HG03469 (cell line): ENCODE measurements around the gene RNF130.
"Not testable (repeated sequence)": the region's sequence is repeated elsewhere in the genome, so short reads cannot be mapped to it uniquely, and the experiment has no call there.

Source experiments
- ATAC-seq: cut with Tn5 transposase; IDR thresholded peaks from one replicate; pipeline ENCODE4 v1.9.1; 2021; ENCODE audit warnings: mild to moderate bottlenecking, moderate library complexity, moderate number of reproducible peaks; ENCODE audit not compliant: unreplicated experiment

The RNF130 gene

DNA sequence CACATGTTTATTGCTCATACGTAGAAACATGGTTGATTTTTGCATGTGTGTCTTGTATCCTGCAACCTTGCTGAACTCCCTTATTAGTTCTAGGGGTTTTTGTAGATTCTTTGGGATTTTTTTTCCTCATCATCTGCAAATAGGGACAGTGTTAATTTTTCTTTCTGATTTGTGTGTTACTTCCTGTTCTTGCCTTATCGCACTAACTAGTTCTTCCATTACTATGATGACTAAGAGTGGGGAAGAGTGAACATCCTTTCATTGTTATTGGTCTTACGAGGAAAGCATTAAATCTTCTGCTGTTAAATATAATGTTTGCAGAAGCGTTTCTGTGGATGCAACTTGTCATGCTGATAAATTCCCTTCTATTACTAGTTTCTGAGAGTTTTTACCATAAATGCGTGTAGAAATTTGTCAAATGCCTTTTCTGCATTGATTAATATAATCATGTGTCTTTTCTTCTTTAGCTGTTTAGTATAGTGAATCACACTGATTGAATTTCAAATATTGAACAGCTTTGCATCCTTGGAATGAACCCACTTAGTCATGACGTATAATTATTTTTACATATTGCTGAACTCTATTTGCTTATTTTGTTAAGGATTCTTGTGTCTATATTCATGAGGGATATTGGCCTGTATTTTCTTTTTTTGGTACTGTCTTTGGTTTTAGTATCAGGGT is 32.1 kb upstream of the RNF130 start:
- ATAC-seq: no peak

DNA sequence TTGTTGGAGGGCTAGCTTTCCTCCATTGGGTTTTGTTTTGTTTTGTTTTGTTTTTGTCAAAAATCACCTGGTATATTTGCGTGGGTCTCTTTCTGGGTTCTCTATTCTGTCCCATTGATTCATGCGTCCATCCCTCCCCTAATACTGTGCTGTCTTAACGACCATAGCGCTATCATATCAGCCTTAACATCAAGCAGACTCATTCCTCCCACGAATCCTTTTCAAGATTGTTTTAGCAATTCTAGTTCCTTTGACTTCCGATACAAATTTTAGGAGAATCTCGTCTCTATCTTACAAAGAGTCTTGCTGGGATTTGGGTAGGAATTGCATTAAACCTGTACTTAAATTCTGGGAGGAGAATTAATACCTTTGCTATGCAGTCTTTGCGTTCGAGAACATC is 31.1 kb upstream of the RNF130 start:
- no peak for ATAC-seq

DNA sequence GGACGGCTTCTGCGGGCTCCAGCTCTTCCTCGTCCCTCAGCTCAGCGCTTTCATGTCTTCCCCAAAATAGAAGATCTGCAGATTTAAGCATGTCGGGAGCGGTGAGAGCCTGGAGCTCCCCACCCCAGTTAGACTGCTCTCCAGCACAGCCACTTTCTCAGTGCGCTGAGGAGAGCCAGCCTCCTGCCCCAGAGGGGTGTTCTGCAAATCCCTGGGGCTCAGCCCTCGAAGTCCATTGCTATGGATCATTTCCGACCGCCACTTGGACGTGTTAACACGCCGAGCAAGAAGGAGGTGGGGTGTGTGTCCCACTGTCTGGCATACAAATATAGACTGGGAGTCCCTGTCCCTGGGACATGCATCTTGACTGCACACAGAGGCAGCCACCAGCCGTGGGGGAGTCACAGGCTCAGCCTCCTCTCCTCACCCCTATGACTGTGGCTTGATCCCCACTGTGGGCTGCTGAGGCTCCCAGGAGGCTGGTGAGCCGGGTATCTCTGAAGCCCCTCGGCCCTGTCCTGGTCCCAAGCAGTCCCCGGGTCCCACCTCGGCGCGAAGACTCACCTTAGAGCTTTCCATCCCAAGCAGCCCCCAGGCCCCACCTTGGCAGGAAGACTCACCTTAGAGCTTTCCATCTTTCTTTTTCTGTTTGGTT is 30.0 kb upstream of the RNF130 start:
- no peak for ATAC-seq

DNA sequence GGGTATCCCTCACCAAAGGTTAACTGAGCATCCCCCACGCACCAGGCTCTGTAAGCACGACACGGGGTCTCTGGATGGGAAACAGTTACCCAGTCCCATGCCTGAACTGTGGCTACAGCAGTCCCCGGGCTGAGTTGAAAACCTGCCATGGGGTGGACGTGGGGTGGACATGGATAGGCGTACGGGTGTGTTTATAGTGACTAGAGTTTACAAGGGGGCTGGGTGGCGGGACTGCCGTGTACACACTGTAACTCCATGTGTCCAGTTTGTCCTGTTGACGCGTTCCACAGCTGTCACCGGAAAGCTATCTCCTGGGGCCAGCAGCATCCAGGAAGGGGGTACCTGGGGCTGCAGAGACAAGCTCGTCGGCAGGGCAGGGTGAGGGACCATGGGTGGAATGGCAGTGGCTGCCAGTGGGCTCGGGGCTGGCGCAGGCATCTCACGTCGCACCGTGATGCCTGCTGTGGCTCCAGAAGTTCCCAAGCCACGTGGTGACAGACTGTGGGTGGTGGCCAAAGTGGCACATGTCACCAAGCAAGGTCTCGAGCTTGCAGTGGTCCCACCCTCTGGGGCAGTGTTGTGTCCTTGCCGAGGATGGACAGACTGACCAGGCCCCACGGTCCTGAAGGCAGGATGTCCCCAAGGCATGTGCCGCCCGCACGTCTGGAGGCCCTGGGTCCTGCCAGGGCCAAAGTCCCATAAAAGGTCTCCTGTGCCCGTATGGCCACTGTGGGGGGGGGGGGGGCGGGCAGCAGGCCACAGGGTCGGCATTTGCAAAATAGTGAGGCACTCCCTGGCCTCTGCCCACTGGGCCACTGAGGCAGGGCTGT is 29.3 kb upstream of the RNF130 start:
- no peak for ATAC-seq

DNA sequence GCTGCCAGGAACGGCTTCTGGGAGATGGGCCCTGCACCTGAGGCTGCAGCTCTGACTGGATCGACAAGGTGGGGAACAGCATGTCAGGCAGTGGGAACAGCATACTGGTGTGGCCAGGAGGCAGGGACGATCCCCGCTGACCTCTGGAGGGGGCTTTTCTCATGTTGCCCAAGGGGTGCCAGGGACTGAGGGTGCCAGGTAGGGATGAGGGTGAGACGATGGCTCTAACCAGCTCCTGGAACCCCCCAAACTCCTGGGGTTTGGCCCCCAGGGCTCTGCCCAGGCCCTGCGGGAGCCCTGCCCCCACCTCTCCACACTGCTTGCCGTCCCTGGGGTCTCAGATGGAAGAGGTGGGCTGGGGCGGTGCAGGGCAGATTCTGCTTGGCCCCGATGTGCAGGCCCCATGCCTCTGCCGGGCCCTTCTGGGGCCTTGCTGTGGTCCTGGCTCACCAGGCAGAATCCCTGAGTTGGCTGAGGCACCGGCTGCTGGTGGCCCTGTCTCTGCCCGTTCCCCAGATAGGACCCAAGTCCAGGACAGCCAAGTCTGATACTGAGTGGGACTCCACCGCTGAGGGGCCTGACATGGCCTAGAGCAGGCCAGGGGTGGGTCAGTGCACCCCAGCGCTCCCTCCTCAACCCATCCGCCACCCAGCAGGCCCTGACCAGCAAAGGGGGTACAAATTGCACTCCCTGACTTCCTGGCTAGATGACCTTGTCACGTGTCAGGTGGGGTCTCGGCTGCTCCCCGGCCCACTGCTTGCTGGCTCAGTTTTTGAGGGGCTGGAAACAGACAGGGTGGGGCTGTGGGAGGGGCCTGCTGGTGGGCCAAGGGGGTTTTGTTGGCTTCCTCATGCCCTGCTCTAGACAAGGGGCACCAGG is 28.4 kb upstream of the RNF130 start:
- no peak for ATAC-seq

DNA sequence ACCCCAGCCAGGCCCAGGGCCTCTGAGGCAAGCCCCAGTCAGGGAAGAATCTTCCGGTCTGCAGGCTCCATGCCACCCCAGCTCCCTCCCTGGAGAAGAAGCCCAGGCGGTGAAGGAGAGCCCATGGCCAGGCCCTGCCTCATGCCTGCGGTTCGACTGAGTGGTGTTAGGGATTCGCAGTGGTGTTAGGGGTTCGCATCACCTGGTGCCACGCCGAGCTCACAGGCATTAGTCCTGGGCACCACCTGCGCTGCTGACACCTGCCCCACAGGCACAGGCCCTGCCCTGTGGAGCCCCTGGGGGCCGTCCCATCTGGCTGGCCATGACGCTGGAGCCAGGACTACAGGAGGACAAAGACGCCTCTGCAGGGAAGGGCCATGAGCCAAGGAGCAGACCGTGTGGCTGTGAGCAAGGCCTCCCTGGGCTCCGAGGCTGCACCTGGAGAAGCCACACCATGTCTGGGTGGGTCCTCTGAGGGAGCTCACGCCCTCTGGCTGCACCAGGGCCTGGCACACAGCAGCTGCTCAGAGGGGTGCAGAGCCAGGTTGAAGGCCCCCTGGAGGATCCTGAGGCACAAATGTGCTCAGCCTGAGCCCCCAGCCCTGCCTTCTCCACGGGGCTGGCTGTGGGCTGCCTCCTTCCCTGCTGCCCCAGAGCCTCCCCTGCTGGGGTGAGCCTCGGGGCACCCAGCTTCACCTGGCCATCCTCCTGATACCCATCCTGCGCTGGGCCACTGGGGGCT is 27.6 kb upstream of the RNF130 start:
- no peak for ATAC-seq

DNA sequence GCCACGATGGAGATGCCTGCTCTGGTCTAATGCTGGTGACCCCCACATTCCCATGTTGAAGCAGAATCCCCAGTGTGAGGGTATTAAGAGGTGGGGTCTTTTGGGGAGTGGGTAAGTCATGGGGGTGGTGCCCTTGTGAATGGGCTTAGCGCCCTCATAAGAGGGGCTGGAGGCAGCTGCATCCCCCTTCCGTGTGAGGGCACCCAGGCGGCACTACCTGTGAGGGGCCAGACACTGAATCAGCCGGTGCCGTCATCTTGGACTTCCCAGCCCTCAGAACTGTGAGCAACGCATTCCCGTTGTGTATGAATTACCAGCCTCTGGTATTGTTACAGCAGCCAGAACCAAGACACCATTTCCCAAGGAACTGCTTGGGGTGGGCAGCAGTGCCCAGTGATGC is 27.0 kb upstream of the RNF130 start:
- no peak for ATAC-seq

DNA sequence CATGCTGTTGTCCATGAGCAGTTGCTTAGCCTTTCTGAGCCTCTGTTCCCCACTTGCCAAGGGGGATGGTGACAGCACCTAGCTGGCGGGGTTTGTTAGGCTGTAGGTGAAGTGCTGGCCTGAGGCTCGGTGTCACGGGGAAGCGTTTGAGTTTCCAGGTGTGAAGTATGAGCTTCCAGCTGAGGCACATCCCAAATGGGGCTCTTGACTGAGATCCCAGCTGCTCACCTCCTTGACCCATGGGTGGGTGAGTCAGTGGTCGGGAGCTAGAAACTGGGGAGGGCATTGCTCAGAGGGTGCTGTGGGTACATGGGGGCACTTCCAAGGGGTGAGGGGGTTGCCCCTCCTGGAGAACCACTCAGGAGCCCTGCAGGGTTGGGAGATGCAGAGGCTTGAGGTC is 26.4 kb upstream of the RNF130 start:
- ATAC-seq: no peak

DNA sequence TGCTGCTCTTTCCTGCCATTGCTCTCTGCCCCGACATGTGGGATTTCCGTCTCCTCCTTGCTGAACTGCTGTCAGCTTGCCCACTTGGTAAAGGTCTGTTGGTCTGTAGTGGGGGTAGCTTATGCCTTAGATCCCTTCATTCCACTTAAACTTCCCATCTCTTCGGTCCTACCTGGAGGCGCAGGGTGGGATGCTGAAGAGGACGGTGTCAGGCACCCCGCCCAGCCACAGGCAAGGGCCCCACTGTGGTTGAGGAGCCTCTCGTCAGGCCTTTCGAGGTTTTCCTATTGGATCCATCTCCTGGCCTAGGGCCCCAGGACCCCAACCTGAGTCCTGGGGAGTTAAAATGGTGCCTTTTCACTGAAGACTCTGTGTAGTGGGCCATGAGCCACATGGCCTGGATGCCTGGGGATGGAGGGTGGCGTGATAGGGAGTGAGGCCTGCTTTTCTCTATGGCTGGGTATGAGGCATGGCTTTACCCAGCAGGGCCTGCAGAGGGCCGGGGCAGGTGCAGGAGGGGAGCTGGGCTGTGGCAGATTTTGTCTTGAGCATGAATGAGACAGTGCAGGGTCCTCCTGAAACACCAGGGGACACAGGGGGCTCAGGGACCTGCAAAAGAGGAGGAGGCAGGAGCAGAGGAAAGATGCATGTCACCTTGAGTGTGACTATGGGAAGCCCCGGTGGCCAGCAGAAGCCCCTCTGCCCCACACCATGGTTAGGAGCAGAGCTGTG is 25.8 kb upstream of the RNF130 start:
- no peak for ATAC-seq

DNA sequence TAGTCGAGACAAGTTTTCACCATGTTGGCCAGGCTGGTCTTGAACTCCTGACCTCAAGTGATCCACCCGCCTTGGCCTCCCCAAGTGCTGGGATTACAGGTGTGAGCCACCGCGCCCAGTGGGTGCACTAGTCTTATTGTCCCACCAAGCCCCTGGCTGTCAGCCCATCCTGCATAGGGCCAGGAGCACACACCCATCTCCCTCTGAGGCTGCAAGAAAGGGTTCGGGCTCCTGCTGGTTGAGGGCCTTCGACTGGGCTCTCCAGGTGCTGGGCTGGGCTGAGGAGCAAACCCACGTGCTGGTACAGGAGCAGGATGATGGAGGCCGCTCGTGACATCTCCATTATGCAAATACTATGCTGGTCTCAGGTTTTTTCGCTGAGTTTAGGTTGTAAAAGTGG is 25.1 kb upstream of the RNF130 start:
- ATAC-seq: no peak

DNA sequence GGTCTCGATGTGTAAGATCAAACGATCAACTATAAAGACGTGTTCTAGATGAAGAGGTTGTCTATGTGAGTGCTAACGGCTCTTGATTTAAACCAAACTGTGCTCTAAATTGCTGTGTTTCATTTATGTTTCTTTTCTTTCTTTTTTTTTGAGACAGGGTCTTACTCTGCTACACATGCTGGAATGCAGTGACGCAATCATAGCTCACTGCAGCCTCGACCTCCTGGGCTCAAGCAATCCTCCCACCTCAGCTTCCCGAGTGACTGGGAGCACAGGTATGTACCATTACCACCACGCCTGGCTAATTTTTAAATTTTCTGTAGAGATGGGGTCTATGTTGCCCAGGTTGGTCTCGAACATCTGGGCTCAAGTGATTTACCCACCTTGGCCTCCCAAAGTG is 24.0 kb upstream of the RNF130 start:
- ATAC-seq: no peak

DNA sequence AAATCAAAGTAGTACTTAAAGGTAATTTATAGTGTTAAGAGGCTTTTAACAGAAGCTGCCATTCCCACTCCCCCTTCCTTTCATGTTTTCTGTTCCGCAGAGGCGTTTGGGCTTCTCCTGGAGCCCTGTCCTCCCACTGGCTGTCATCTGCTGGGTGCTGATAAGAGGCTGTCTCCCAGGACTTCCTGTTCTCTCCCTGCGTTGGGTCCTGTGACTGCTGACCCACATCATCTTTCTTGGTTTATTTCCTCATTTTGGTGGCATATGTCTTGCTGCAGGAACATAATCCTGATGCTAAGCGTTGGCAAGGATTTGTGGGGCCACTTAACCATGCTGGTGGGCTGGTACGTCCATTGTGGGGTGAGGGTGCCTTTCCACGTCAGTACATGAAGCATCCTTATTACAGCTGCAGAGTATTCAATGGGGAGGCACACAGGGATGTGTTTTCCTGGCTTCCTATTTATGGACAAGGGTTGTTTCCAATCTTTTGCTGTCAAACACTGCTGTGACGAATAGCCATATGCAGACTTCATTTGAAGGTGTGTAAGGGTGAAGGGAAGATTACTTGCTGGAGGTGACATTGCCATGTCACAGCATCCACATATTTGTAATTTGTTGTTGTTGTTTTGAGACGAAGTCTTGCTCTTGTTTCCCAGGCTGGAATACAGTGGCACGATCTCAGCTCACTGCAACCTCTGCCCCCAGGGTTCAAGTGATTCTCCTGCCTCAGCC is 22.3 kb upstream of the RNF130 start:
- ATAC-seq: no peak

DNA sequence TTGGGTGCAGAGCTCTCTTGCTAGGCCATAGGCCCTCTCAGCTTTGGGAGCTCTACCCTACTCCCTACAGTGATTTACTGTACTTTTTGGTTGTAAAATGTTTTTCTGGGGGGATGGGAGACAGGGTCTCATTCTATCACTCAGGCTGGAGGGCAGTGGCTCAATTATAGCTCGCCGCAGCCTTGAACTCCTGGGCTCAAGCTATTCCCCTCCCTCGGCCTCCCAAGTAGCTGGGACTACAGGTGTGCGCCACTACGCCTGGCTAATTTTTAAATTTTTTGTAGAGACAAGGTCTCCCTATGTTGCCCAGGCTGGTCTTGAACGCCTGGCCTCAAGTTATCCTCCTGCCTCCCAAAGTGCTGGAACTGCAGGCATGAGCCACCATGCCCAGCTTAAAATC is 21.7 kb upstream of the RNF130 start:
- ATAC-seq: no peak

DNA sequence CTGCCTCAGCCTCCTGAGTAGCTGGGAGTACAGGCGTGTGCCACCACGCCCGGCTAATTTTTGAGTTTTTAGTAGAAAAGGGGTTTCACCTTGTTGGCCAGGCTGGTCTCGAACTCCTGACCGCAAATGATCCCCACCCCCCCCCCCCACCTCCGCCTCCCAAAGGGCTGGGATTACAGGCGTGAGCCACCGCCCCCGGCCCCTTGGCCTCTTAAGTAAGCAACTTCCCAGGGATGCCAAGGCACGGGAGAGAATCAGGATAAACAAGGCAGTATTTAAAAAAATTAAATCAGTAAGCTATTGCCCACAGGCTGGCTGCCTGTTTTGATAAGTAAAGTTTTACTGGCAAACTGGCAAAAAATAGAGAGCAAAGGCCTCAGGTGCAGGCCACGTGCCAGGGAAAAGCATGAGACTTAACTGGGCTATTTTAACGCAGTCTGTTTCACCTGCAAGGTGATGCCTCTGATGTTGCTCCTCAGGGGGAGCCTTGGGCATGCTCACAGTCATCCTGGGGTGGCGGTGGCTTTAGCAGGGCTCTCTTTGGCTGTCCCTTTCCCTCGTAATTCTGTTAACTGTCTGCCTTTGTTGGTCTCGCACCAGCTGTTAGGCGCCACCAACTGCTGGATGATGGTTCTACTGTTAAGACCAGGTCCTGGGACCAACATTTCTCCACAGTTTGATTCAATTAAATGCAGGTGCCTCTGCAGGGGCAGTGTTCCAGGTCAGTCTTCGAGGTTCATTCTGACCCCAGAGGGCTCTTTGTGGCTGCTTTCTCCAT is 19.4 kb upstream of the RNF130 start:
- ATAC-seq: no peak

DNA sequence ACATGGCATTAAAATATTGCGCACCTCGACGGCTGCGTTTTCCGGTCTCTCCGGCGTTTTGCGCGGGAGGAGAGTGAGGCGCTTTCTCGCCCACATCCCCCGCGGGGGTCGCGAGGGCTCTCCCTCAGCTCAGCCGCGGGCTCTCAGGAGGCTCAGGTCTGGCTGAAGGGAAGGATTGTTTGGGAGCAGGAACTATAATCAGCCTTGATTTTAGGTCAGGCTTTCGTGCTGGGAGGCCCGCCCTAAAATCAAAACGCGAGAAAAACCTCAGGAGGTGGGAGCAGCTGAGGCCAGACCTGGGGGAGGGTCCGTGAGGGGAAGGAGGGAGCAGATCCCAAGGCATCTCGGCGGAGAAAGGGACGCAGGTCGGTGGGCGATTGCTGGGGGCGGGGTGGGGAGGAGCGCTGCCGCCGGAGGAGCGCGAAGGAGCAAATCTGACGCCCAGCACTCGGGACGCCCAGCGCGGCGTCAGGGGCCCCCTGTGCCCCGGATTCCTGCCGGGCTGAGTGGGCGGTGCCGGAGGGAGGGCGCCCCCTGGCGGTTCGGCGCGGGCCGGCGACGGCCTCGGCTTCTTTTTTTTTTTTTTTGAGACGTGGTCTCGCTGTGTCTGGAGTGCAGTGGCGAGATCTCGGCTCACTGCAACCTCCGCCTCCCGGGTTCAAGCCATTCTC is 18.7 kb upstream of the RNF130 start:
- no peak for ATAC-seq

DNA sequence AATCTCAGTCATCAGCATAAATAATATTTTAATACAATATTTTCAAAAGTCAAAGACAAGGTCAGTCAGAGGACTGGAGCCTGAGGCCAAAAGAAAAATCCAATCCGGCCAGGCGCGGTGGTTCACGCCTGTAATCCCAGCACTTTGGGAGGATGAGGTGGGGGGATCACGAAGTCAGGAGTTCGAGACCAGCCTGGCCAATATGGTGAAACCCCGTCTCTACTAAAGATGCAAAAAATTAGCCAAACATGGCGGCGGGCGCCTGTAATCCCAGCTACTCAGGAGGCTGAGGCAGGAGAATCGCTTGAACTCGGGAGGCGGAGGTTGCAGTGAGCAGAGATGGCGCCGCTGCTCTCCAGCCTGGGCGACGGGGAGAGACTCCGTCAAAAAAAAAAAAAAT is 18.1 kb upstream of the RNF130 start:
- ATAC-seq: not testable (repeated sequence)

DNA sequence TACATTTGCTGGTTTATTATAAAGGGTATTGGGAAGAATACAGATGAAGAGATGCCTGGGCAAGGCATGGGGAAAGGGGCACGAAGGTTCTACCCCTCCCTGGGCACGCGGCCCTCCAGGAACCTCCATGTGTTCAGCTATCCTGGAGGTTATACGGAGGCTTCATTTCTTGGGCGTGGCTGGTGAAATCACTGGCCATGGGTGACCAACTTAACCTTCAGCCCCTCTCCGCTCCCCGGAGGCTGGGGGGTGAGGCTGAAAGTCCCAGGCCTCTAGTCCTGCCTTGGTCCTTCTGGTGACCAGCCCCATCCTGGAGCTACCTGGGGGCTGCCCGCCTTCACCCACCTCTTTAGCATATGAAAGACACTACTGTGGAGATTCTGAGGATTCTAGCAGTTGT is 17.0 kb upstream of the RNF130 start:
- no peak for ATAC-seq
